Peyer's patch (tissue), 4 donors: ENCODE data around the gene FAM219A. TPM values are rescaled to one million over a fixed set of nuclear protein-coding genes. Genes with fewer than 3 reads are reported as not detected.
"Not testable (repeated sequence)": the region's sequence is repeated elsewhere in the genome, so short reads cannot be mapped to it uniquely, and the experiment has no call there.

Experiments
- DNase-seq, 3 donors: peaks; one replicate each; pipeline ENCODE4 v3.0.0-alpha.2; 2017 to 2019
- H3K27ac ChIP-seq, 4 donors: fragments of 200-600 bp; sonication (generic); one replicate each; pipeline ENCODE4 v1.5.1; 2016 to 2019
- H3K27me3 ChIP-seq, 2 donors: fragments of 200-600 bp; sonication (generic); one replicate each; pipeline ENCODE4 v1.5.1; 2019
- H3K36me3 ChIP-seq, 3 donors: fragments of 200-600 bp; sonication (generic); one replicate each; pipeline ENCODE4 v1.5.1; 2016 to 2019
- H3K4me1 ChIP-seq, 4 donors: fragments of 200-600 bp; sonication (generic); one replicate each; pipeline ENCODE4 v1.5.1; 2016 to 2019
- H3K4me3 ChIP-seq, 4 donors: fragments of 200-600 bp; sonication (generic); 1 replicate in 3 of 4; 2 replicates in 1 of 4; pipeline ENCODE4 v1.5.1; 2016 to 2019; ENCODE audit warnings: mild to moderate bottlenecking in 1 of 4
- H3K9me3 ChIP-seq, 4 donors: fragments of 200-600 bp; sonication (generic); one replicate each; pipeline ENCODE4 v1.5.1; 2016 to 2019; ENCODE audit warnings: mild to moderate bottlenecking in 1 of 4
- CTCF ChIP-seq, 6 experiments: fragments of 450-650 bp in 4 of 6; fragments of 200-600 bp in 2 of 6; sonication (generic) in 1 of 6; IDR thresholded peaks; one replicate each; pipeline ENCODE4 v1.5.1; 2017 to 2019; ENCODE audit warnings: antibody characterized with exemption in 6 of 6, mild to moderate bottlenecking in 3 of 6, moderate library complexity in 1 of 6
- POLR2A ChIP-seq, 2 donors: fragments of 450-650 bp; IDR thresholded peaks; one replicate each; pipeline ENCODE4 v1.5.1; 2017; ENCODE audit warnings: antibody characterized with exemption in 2 of 2, mild to moderate bottlenecking in 2 of 2, moderate library complexity in 2 of 2
- total RNA-seq, 4 donors: library from RNA; depleted of rRNA; stranded (reverse); fragments of >200 nt; gene quantifications; one replicate each; pipeline ENCODE4 v1.1.0, GENCODE V29; 2016

Gene FAM219A
- total RNA-seq, 4 donors from 2014 or later: 6.0 to 13.2 (median 9.5) TPM

DNA sequence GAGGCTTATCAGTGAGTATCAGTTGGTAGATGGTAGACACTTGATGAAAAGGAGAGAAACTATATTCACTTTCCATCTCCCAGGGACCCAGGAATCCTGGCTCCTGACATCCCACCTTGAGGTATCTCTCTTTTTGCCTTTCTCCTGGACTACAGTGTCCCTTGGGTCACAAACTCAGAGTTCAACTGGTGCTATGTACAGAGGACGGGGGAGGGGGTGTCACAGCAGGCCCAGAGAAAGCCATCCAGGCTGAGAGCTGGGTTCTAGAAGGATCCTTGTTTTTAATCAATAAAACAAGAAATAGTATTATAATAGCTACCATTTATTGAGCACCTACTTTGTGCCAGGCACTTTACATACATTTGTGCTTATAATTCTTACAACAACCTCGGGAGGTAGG is 92.0 kb downstream of the FAM219A start:
- Histone ChIP-seq H3K4me1 (no peaks in the 10 kb centered on the region), H3K4me3 (no peak overlapping the region), H3K9me3 (no peaks in the 10 kb centered on the region), H3K36me3 (peaks cover 0 to 31% (median 0%) of the 10 kb centered on the region in 3 donors), H3K27me3 (no peaks in the 10 kb centered on the region), H3K27ac (no peak overlapping the region)
- TF ChIP-seq CTCF (IDR thresholded peaks at IDR 0.05): no peak
- no peak for TF ChIP-seq POLR2A (IDR thresholded peaks at IDR 0.05)
- DNase-seq: no peak

DNA sequence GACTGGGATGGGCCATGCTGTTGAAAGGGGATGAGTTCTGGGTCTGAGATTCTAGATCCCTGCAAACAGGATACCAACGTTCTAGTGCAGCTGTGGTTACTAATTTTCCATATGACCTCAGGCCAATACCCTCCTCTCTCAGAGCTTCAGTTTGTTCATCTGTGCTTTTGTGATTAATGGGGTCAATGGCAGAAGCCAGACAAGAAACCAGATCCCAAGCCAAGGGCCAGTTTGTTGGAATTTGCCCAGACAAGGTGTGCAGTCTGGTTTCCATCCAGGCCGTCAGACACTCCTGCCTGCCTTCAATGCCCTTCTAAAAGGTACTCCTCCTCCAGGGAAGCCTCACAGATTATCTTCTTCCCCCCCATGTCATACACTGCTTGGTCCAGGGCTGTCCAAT is 93.1 kb downstream of the FAM219A start:
- DNase-seq: no peak
- no peak overlapping the region for H3K4me3 ChIP-seq
- no peaks in the 10 kb centered on the region for H3K4me1 ChIP-seq
- TF ChIP-seq CTCF (IDR thresholded peaks at IDR 0.05) (no peak), POLR2A (IDR thresholded peaks at IDR 0.05) (no peak)
- H3K27ac ChIP-seq: no peak overlapping the region
- no peaks in the 10 kb centered on the region for H3K27me3 ChIP-seq
- H3K36me3 ChIP-seq: peaks cover 0 to 20% (median 0%) of the 10 kb centered on the region in 3 donors
- no peaks in the 10 kb centered on the region for H3K9me3 ChIP-seq

GRCh38 chr9:34363619-34364351 is 94.6 kb downstream of the FAM219A start:
- Histone ChIP-seq H3K4me1 (no peaks in the 10 kb centered on the region), H3K27me3 (no peaks in the 10 kb centered on the region), H3K9me3 (no peaks in the 10 kb centered on the region), H3K4me3 (no peak overlapping the region), H3K36me3 (peaks cover 0 to 10% (median 0%) of the 10 kb centered on the region in 3 donors), H3K27ac (no peak overlapping the region)
- peak in 1 of 3 donors; percentile 34 for DNase-seq
- no peak for TF ChIP-seq POLR2A (IDR thresholded peaks at IDR 0.05)
- no peak for TF ChIP-seq CTCF (IDR thresholded peaks at IDR 0.05)

DNA sequence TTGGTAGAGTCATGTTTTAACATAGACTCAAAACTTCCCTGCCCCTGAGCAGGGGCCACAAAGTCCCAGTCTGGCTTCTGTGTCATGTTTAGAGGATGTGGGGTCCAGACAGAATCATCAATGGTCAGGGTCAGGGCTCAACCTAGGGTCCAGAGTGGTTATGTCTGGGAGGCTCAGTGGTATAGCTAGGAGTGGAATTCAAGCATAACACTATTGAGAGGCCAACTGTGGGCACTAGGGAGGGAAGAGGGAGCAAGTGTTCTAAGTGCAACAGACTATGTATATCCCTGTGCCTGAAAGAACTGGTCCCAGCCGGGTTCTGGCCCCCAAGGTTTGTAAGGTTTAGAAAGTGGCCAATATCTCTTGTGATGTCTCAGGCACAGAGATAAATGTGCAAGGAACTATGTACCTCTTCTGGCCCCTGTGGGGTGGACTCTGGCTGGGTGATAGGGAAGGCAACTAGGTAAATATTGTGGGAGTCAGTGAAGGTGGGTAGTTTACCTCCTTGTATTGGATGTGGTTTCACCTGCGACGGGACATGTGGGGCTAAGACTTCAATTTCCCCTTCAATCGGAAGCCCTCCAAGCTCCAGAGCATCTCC is 95.7 kb downstream of the FAM219A start:
- TF ChIP-seq CTCF (IDR thresholded peaks at IDR 0.05) (no peak), POLR2A (IDR thresholded peaks at IDR 0.05) (no peak)
- Histone ChIP-seq H3K4me1 (no peaks in the 10 kb centered on the region), H3K27ac (no peak overlapping the region), H3K4me3 (no peak overlapping the region), H3K27me3 (no peaks in the 10 kb centered on the region), H3K9me3 (no peaks in the 10 kb centered on the region), H3K36me3 (peaks cover 0 to 5% (median 0%) of the 10 kb centered on the region in 3 donors)
- peak in 1 of 3 donors; percentile 19 for DNase-seq

- H3K36me3 ChIP-seq, H3K4me3 ChIP-seq, H3K4me1 ChIP-seq, H3K9me3 ChIP-seq, H3K27me3 ChIP-seq, DNase-seq: not testable (repeated sequence)
- H3K27ac ChIP-seq: peak overlapping the region in 1 of 4 donors; percentile 79
These were observed 105.4 kb downstream of the FAM219A start for GRCh38 chr9:34352957-34353356.

DNA sequence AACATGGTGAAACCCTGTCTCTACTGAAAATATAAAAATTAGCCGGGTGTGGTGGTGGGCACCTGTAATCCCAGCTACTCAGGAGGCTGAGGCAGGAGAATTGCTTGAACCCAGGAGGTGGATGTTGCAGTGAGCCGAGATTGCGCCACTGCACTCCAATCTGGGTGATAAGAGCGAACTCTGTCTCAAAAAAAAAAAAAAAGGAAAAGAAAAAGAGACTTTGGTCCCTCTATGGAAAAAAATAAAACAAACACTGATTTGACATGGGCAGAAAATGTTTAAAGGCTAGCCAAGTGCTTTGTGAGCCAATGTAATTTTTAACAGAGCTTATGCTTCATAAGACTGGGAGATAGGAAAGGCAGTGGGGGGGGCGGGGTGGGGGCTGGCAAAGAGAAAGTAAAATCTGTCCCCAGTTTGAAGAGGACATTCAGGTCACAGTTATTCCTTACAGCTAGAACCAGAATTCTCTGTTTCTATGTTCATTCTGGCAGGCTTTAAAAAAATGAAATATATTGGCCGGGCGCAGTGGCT is 106.2 kb downstream of the FAM219A start:
- not testable (repeated sequence) for H3K4me1 ChIP-seq, H3K36me3 ChIP-seq, H3K9me3 ChIP-seq, DNase-seq, H3K27me3 ChIP-seq
- peak overlapping the region in 1 of 4 donors; percentile 29 for H3K4me3 ChIP-seq
- H3K27ac ChIP-seq: peak overlapping the region in 2 of 4 donors; percentile 28 to 79
